ENCODE data around the gene CA10. TPM values are rescaled to one million over a fixed set of nuclear protein-coding genes. Genes with fewer than 3 reads are reported as not detected.

CA10 gene
- total and polyA plus RNA-seq, 8 donors, result 0.09 to 2.0 (median 0.27) TPM; not detected in 4

GRCh38 chr17:51911237-51911636, 247.3 kb downstream of the CA10 start:
- 86 to 89% methylated on average over 6 of the region's 6 CpGs for WGBS, 2 donors
- Histone ChIP-seq H3K27ac (no peak overlapping the region), H3K27me3 (no peaks in the 10 kb centered on the region), H3K36me3 (no peaks in the 10 kb centered on the region), H3K9me3 (no peaks in the 10 kb centered on the region), H3K4me3 (no peak overlapping the region), H3K4me1 (no peaks in the 10 kb centered on the region)
- intact Hi-C loops (cut with DNase I), result no loop called here
- FAIRE-seq (no peak), DNase-seq (no peak), ATAC-seq (no peak)
- no peak for TF ChIP-seq CTCF (IDR thresholded peaks at IDR 0.05)

GRCh38 chr17:51909971-51910370, 248.5 kb downstream of the CA10 start:
- DNase-seq (no peak), FAIRE-seq (no peak), ATAC-seq (no peak)
- Histone ChIP-seq H3K9me3 (no peaks in the 10 kb centered on the region), H3K27me3 (no peaks in the 10 kb centered on the region), H3K36me3 (no peaks in the 10 kb centered on the region), H3K27ac (no peak overlapping the region), H3K4me3 (no peak overlapping the region), H3K4me1 (no peaks in the 10 kb centered on the region)
- WGBS, 2 donors, result 49 to 68% methylated on average over 3 of the region's 3 CpGs
- intact Hi-C loops (cut with DNase I), result no loop called here
- TF ChIP-seq CTCF (IDR thresholded peaks at IDR 0.05), result no peak

GRCh38 chr17:51908841-51909537, 249.5 kb downstream of the CA10 start:
- Histone ChIP-seq H3K9me3 (no peaks in the 10 kb centered on the region), H3K27ac (no peak overlapping the region), H3K36me3 (no peaks in the 10 kb centered on the region), H3K4me1 (no peaks in the 10 kb centered on the region), H3K27me3 (no peaks in the 10 kb centered on the region), H3K4me3 (no peak overlapping the region)
- ATAC-seq (no peak), DNase-seq (no peak), FAIRE-seq (no peak)
- intact Hi-C loops (cut with DNase I), result no loop called here
- TF ChIP-seq CTCF (IDR thresholded peaks at IDR 0.05), result no peak
- 60 to 65% methylated on average over 7 of the region's 7 CpGs for WGBS, 2 donors

GRCh38 chr17:51907041-51907440, 251.5 kb downstream of the CA10 start:
- DNase-seq (no peak), ATAC-seq (no peak), FAIRE-seq (no peak)
- H3K27me3 ChIP-seq, result no peaks in the 10 kb centered on the region
- no peak for TF ChIP-seq CTCF (IDR thresholded peaks at IDR 0.05)
- H3K4me3 ChIP-seq, result no peak overlapping the region
- no peaks in the 10 kb centered on the region for H3K36me3 ChIP-seq
- intact Hi-C loops (cut with DNase I), result no loop called here
- no peak overlapping the region for H3K27ac ChIP-seq
- no peaks in the 10 kb centered on the region for H3K9me3 ChIP-seq
- no peaks in the 10 kb centered on the region for H3K4me1 ChIP-seq
- 67 to 82% methylated on average over 2 of the region's 2 CpGs for WGBS, 2 donors

GRCh38 chr17:51904379-51904778, 254.1 kb downstream of the CA10 start:
- no peak for FAIRE-seq
- H3K27me3 ChIP-seq, result no peaks in the 10 kb centered on the region
- H3K9me3 ChIP-seq, result no peaks in the 10 kb centered on the region
- ATAC-seq, result no peak
- H3K4me3 ChIP-seq, result no peak overlapping the region
- H3K36me3 ChIP-seq, result no peaks in the 10 kb centered on the region
- intact Hi-C loops (cut with DNase I), result no loop called here
- H3K27ac ChIP-seq, result no peak overlapping the region
- TF ChIP-seq CTCF (IDR thresholded peaks at IDR 0.05), result no peak
- 70 to 77% methylated on average over 3 of the region's 3 CpGs for WGBS, 2 donors
- H3K4me1 ChIP-seq, result no peaks in the 10 kb centered on the region
- no peak for DNase-seq
